Gastrocnemius medialis (tissue), 4 donors: ENCODE results near the gene HLTF. TPM values are rescaled to one million over a fixed set of nuclear protein-coding genes. Genes with fewer than 3 reads are reported as not detected.
"Not testable (repeated sequence)": the region's sequence is repeated elsewhere in the genome, so short reads cannot be mapped to it uniquely, and the experiment has no call there.

Source experiments
- ATAC-seq, 2 donors: fragments of 150-250 bp; one replicate each; pipeline ENCODE4 v1.9.1; 2016
- DNase-seq, 2 donors: peaks; one replicate each; pipeline ENCODE4 v3.0.0-alpha.2; 2019
- H3K27ac ChIP-seq, 4 donors: fragments of 200-600 bp; sonication (generic); 1 replicate in 1 of 4; 2 replicates in 3 of 4; pipeline ENCODE4 v1.5.1; 2016 to 2018; ENCODE audit warnings: mild to moderate bottlenecking in 2 of 4, moderate library complexity in 1 of 4
- H3K27me3 ChIP-seq, 3 donors: fragments of 200-600 bp; sonication (generic) in 2 of 3; 1 replicate in 1 of 3; 2 replicates in 2 of 3; pipeline versions ENCODE4 v1.5.1 to v1.6.0; 2016 to 2019; ENCODE audit warnings: mild to moderate bottlenecking in 1 of 3, moderate library complexity in 1 of 3
- H3K36me3 ChIP-seq, 2 donors: fragments of 200-600 bp; sonication (generic) in 1 of 2; one replicate each; pipeline ENCODE4 v1.5.1; 2017 to 2018
- H3K4me1 ChIP-seq, 2 donors: fragments of 200-600 bp; sonication (generic) in 1 of 2; one replicate each; pipeline ENCODE4 v1.5.1; 2016 to 2017; ENCODE audit warnings: mild to moderate bottlenecking in 2 of 2
- H3K4me3 ChIP-seq, 4 donors: fragments of 200-600 bp; sonication (generic) in 3 of 4; 1 replicate in 1 of 4; 2 replicates in 3 of 4; pipeline ENCODE4 v1.5.1; 2016 to 2019; ENCODE audit warnings: mild to moderate bottlenecking in 2 of 4
- H3K9me3 ChIP-seq, 3 donors: fragments of 200-600 bp; sonication (generic) in 2 of 3; 1 replicate in 1 of 3; 2 replicates in 2 of 3; pipeline ENCODE4 v1.5.1; 2016 to 2019
- CTCF ChIP-seq, 5 experiments: fragments of 450-650 bp in 3 of 5; fragments of 200-600 bp in 2 of 5; sonication (generic) in 2 of 5; IDR thresholded peaks in 4 of 5; conservative IDR thresholded peaks in 1 of 5; 1 replicate in 4 of 5; 2 replicates in 1 of 5; pipeline ENCODE4 v1.5.1; 2016 to 2019; ENCODE audit warnings: antibody characterized with exemption in 5 of 5, mild to moderate bottlenecking in 3 of 5, moderate library complexity in 3 of 5
- POLR2A ChIP-seq, 2 donors: fragments of 450-650 bp; IDR thresholded peaks; one replicate each; pipeline ENCODE4 v1.6.1; 2017; ENCODE audit warnings: antibody characterized with exemption in 2 of 2, mild to moderate bottlenecking in 2 of 2, moderate library complexity in 2 of 2
- in situ Hi-C, 4 donors: fragments of 200-750 bp; cut with MboI; loops; one replicate each; pipeline versions ENCODE4 v1.15.0 to v1.8.0; 2017; ENCODE audit warnings: low sequenced_read_pairs in 4 of 4
- intact Hi-C: fragments of 100-400 bp; cut with DNase I; formaldehyde crosslinking; loops from one replicate; pipeline ENCODE4 v1.15.1; 2023; ENCODE audit warnings: low total_unique reads
- total RNA-seq, 4 donors: library from RNA; depleted of rRNA; stranded (reverse); fragments of >200 nt; gene quantifications; one replicate each; pipeline versions ENCODE4 v1.1.0 to v1.2.3, GENCODE V29; 2016

Gene HLTF
- total RNA-seq, 4 donors from 2014 or later, result 2.8 to 11.0 (median 5.9) TPM

GRCh38 chr3:149114458-149114857 is 28.1 kb upstream of the HLTF start:
- in situ Hi-C loops (loop anchor here (10.0 to 25.0 kb wide), 3 partner anchors 160 to 373 kb away; partner anchors contain the start of gene CPA3 (in 2 of the 4)), intact Hi-C loops (no loop called here)

DNA sequence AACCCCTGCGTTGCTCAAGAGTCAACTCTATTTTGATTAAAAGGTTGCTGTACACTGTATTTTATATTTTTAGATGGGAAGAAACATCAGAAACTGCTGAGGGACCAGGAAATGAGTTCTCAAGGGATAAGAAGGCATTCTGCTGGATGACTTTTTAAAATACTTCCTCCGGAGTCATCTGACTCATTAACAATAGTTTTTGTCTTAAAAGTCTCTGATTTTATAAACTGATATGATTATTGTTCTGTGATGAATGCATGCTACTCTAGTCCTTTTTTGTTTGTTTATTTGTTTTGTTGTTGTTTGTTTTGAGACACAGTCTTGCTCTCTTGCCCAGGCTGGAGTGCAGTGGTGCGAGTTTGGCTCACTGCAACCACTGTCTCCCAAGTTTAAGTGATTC is 18.2 kb upstream of the HLTF start:
- Histone ChIP-seq H3K36me3 (no peaks in the 10 kb centered on the region), H3K4me1 (no peaks in the 10 kb centered on the region), H3K9me3 (no peaks in the 10 kb centered on the region), H3K27ac (no peak overlapping the region), H3K27me3 (no peaks in the 10 kb centered on the region), H3K4me3 (no peak overlapping the region)
- in situ Hi-C loops, result loop anchor here (25.0 kb wide), 2 partner anchors 242 to 383 kb away; partner anchors contain the start of gene CPA3 (in 2 of the 4)
- TF ChIP-seq CTCF (IDR thresholded peaks at IDR 0.05 in 4 of 5, conservative IDR thresholded peaks at IDR 0.05 in 1 of 5) (no peak), POLR2A (IDR thresholded peaks at IDR 0.05) (no peak)
- DNase-seq (no peak), ATAC-seq (no peak)
- intact Hi-C loops, result no loop called here

More at GRCh38 chr3:149114458-149114857, 28.1 kb upstream of the HLTF start:
- Histone ChIP-seq H3K9me3 (no peaks in the 10 kb centered on the region), H3K4me3 (no peak overlapping the region), H3K27me3 (no peaks in the 10 kb centered on the region), H3K4me1 (no peaks in the 10 kb centered on the region), H3K27ac (no peak overlapping the region), H3K36me3 (no peaks in the 10 kb centered on the region)
- TF ChIP-seq CTCF (IDR thresholded peaks at IDR 0.05 in 4 of 5, conservative IDR thresholded peaks at IDR 0.05 in 1 of 5) (no peak), POLR2A (IDR thresholded peaks at IDR 0.05) (no peak)
- ATAC-seq (no peak), DNase-seq (no peak)

- Histone ChIP-seq H3K27ac (no peak overlapping the region), H3K9me3 (no peaks in the 10 kb centered on the region), H3K4me3 (no peak overlapping the region), H3K27me3 (no peaks in the 10 kb centered on the region), H3K36me3 (no peaks in the 10 kb centered on the region), H3K4me1 (no peaks in the 10 kb centered on the region)
- in situ Hi-C loops, result loop anchor here (25.0 kb wide), 2 partner anchors 239 to 386 kb away; partner anchors contain the start of gene CPA3 (in 2 of the 4)
- intact Hi-C loops, result no loop called here
- ATAC-seq (no peak), DNase-seq (no peak)
- TF ChIP-seq POLR2A (IDR thresholded peaks at IDR 0.05) (no peak), CTCF (IDR thresholded peaks at IDR 0.05 in 4 of 5, conservative IDR thresholded peaks at IDR 0.05 in 1 of 5) (no peak)
Measured at GRCh38 chr3:149101641-149102040, 15.3 kb upstream of the HLTF start.

GRCh38 chr3:149101154-149101553 is 14.8 kb upstream of the HLTF start:
- in situ Hi-C loops (loop anchor here (25.0 kb wide), 2 partner anchors 239 to 386 kb away; partner anchors contain the start of gene CPA3 (in 2 of the 4)), intact Hi-C loops (no loop called here)
- Histone ChIP-seq H3K27ac (no peak overlapping the region), H3K9me3 (no peaks in the 10 kb centered on the region), H3K4me3 (no peak overlapping the region), H3K27me3 (no peaks in the 10 kb centered on the region), H3K36me3 (no peaks in the 10 kb centered on the region), H3K4me1 (no peaks in the 10 kb centered on the region)
- TF ChIP-seq CTCF (IDR thresholded peaks at IDR 0.05 in 4 of 5, conservative IDR thresholded peaks at IDR 0.05 in 1 of 5), result no peak
- TF ChIP-seq POLR2A (IDR thresholded peaks at IDR 0.05), result no peak
- DNase-seq (no peak), ATAC-seq (no peak)

GRCh38 chr3:149097987-149098386 is 11.7 kb upstream of the HLTF start:
- intact Hi-C loops, H3K27ac ChIP-seq, H3K27me3 ChIP-seq, DNase-seq, in situ Hi-C loops, H3K4me3 ChIP-seq, H3K9me3 ChIP-seq, ATAC-seq, H3K36me3 ChIP-seq, H3K4me1 ChIP-seq: not testable (repeated sequence)
